Ovary (tissue), 3 donors: ENCODE results near the gene SMTNL2.

Source experiments
- CTCF ChIP-seq, 3 donors: fragments of 450-650 bp in 2 of 3; fragments of 200-600 bp in 1 of 3; IDR thresholded peaks; one replicate each; pipeline versions ENCODE4 v1.5.1 to v1.8.0; 2016 to 2022; ENCODE audit warnings: antibody characterized with exemption in 3 of 3, mild to moderate bottlenecking in 1 of 3
- EP300 ChIP-seq: sonication (generic); formaldehyde crosslinking; IDR thresholded peaks from one replicate; pipeline ENCODE4 v1.6.1; 2017; ENCODE audit warnings: antibody characterized with exemption
- donor health status: DM: no; HTN: no; CAD: no.

- TF ChIP-seq CTCF (IDR thresholded peaks at IDR 0.05) = no peak
- no peak for TF ChIP-seq EP300
These were observed 33.7 kb upstream of the SMTNL2 start for GRCh38 chr17:4550534-4551039.
